Adipocyte (in vitro differentiated cells): Measurements from ENCODE around the gene FAT4.

Source experiments
- DNase-seq: peaks from one replicate; pipeline ENCODE4 v3.0.0-alpha.2; 2015; ENCODE audit warnings: low read depth
- H3K27me3 ChIP-seq: replicated peaks from 2 replicates; pipeline ENCODE4 v1.7.0; 2013; ENCODE audit warnings: mild to moderate bottlenecking, low read length, moderate library complexity; ENCODE audit not compliant: control insufficient read depth, insufficient read depth
- H3K36me3 ChIP-seq: 2 replicates; pipeline ENCODE4 v1.7.0; 2013; ENCODE audit warnings: low read length, mild to moderate bottlenecking, moderate library complexity; ENCODE audit not compliant: control insufficient read depth, insufficient read depth, severe bottlenecking
- H3K4me1 ChIP-seq: 2 replicates; pipeline ENCODE4 v1.7.0; 2013; ENCODE audit warnings: mild to moderate bottlenecking, low read length, moderate library complexity; ENCODE audit not compliant: control insufficient read depth, insufficient read depth
- H3K4me3 ChIP-seq: 2 replicates; pipeline ENCODE4 v1.7.0; 2013; ENCODE audit warnings: mild to moderate bottlenecking, low read length, moderate library complexity
- H3K9ac ChIP-seq: 2 replicates; pipeline ENCODE4 v1.7.0; 2013; ENCODE audit warnings: mild to moderate bottlenecking, low read length, moderate library complexity
- H3K9me3 ChIP-seq: 2 replicates; pipeline ENCODE4 v1.7.0; 2013; ENCODE audit warnings: mild to moderate bottlenecking, low read length, moderate library complexity; ENCODE audit not compliant: control insufficient read depth

Gene FAT4

DNA sequence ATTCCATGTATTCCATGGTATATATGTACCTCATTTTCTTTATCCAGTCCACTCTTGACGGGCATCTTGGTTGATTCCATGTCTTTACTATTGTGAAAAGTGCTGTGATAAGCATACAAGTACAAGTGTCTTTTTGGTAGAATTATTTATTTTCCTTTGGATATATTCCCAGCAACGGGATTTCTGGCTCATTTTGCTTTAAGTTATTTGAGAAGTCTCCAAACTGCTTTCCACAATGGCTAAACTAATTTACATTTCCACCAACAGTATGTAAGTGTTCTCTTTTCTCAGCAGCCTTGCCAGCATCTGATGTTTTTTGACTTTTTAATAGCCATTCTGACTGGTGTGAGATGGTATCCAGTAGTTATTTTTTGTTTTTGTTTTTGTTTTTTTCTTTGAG is 17.6 kb upstream of the FAT4 start:
- Histone ChIP-seq H3K9ac (no peak overlapping the region), H3K27me3 (no peaks in the 10 kb centered on the region), H3K9me3 (no peaks in the 10 kb centered on the region), H3K4me1 (no peaks in the 10 kb centered on the region), H3K36me3 (no peaks in the 10 kb centered on the region), H3K4me3 (no peak overlapping the region)
- no peak for DNase-seq

DNA sequence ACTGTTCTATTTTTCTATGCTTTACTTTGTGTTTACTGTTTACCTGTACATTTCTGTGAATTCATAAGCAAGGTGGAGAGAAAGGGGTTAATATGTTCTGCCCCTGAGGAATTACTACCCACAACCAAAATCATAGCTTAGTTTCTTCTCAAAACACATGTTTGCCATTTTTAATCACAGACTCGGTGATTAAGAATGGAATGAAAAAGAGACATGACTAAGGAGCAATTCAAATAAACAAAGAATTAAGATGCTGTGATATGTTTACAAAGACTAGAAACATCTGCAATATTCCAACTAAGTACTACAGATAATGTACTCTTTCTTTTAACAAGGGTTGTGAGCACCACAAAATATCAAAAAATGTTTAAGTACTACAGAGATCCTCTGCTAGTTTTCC is 11.7 kb upstream of the FAT4 start:
- H3K4me3 ChIP-seq = no peak overlapping the region
- no peaks in the 10 kb centered on the region for H3K9me3 ChIP-seq
- peak; percentile 71 for DNase-seq
- no peaks in the 10 kb centered on the region for H3K27me3 ChIP-seq
- H3K4me1 ChIP-seq = peaks cover 4% of the 10 kb centered on the region
- H3K36me3 ChIP-seq = no peaks in the 10 kb centered on the region
- no peak overlapping the region for H3K9ac ChIP-seq

DNA sequence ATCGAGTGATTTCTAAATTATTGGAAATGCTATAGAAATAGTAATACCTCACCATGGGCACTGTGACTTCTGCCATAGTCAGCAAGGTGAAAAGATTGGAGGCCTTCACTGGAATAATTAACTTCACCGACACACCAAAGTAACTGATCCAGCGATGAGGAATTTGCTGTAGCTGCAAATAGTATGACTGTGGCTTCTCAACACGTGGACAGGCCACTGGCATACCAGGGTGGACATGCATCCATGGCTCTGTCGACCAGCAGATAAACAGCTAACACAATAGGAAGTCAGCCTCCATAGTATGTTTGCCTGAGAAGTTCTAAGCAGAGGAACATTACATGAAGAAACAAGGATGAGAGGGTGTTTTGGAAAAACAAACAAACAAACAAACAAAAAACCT is 10.9 kb upstream of the FAT4 start:
- no peak for DNase-seq
- Histone ChIP-seq H3K4me1 (peaks cover 4% of the 10 kb centered on the region), H3K27me3 (no peaks in the 10 kb centered on the region), H3K9ac (no peak overlapping the region), H3K9me3 (no peaks in the 10 kb centered on the region), H3K4me3 (no peak overlapping the region), H3K36me3 (no peaks in the 10 kb centered on the region)

- H3K27me3 ChIP-seq = no peaks in the 10 kb centered on the region
- H3K4me1 ChIP-seq = peaks cover 4% of the 10 kb centered on the region
- H3K4me3 ChIP-seq = no peak overlapping the region
- no peak overlapping the region for H3K9ac ChIP-seq
- no peak for DNase-seq
- peaks cover 10% of the 10 kb centered on the region for H3K9me3 ChIP-seq
- no peaks in the 10 kb centered on the region for H3K36me3 ChIP-seq
These were observed 8.6 kb upstream of the FAT4 start for GRCh38 chr4:125306112-125306511.

GRCh38 chr4:125306533-125306932 is 8.2 kb upstream of the FAT4 start:
- no peak overlapping the region for H3K4me3 ChIP-seq
- no peak overlapping the region for H3K9ac ChIP-seq
- H3K4me1 ChIP-seq = peaks cover 4% of the 10 kb centered on the region
- DNase-seq = no peak
- H3K36me3 ChIP-seq = no peaks in the 10 kb centered on the region
- H3K27me3 ChIP-seq = no peaks in the 10 kb centered on the region
- peaks cover 10% of the 10 kb centered on the region for H3K9me3 ChIP-seq

DNA sequence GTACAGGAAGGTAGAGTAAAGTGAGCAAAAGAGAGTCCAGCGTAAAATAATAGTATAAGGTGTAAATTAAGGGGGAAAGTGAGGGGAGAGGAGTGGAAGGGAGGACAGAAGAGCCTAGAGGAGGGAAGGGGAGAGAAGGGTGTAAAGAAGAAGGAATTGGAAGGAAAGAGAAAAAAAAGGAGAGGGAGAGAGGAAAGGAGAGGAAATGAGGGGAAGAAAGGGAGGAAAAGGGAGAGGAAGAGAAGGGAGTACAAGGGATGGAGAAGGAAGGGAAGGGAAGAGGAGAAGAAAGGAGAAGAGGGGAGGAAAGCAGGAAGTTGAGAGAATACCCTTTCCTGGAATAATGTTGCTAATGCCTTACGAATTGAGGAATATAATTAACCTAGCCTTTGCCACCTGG is 3.3 kb upstream of the FAT4 start:
- Histone ChIP-seq H3K27me3 (no peaks in the 10 kb centered on the region), H3K4me3 (no peak overlapping the region), H3K4me1 (peaks cover 9% of the 10 kb centered on the region), H3K36me3 (no peaks in the 10 kb centered on the region), H3K9me3 (peaks cover 10% of the 10 kb centered on the region), H3K9ac (no peak overlapping the region)
- DNase-seq = no peak

- Histone ChIP-seq H3K4me3 (no peak overlapping the region), H3K27me3 (no peaks in the 10 kb centered on the region), H3K4me1 (peaks cover 9% of the 10 kb centered on the region), H3K9ac (peak overlapping the region; percentile 67), H3K9me3 (peaks cover 10% of the 10 kb centered on the region), H3K36me3 (peaks cover 1% of the 10 kb centered on the region)
- DNase-seq = peak; percentile 98
These were observed 1.3 kb upstream of the FAT4 start for GRCh38 chr4:125313497-125313896.

- Histone ChIP-seq H3K9ac (peak overlapping the region; percentile 67), H3K4me3 (peak overlapping the region; percentile 85), H3K27me3 (no peaks in the 10 kb centered on the region), H3K9me3 (peaks cover 10% of the 10 kb centered on the region), H3K4me1 (peaks cover 15% of the 10 kb centered on the region), H3K36me3 (peaks cover 6% of the 10 kb centered on the region)
- no peak for DNase-seq
These were observed 627 bp upstream of the FAT4 start for GRCh38 chr4:125313989-125314667.

DNA sequence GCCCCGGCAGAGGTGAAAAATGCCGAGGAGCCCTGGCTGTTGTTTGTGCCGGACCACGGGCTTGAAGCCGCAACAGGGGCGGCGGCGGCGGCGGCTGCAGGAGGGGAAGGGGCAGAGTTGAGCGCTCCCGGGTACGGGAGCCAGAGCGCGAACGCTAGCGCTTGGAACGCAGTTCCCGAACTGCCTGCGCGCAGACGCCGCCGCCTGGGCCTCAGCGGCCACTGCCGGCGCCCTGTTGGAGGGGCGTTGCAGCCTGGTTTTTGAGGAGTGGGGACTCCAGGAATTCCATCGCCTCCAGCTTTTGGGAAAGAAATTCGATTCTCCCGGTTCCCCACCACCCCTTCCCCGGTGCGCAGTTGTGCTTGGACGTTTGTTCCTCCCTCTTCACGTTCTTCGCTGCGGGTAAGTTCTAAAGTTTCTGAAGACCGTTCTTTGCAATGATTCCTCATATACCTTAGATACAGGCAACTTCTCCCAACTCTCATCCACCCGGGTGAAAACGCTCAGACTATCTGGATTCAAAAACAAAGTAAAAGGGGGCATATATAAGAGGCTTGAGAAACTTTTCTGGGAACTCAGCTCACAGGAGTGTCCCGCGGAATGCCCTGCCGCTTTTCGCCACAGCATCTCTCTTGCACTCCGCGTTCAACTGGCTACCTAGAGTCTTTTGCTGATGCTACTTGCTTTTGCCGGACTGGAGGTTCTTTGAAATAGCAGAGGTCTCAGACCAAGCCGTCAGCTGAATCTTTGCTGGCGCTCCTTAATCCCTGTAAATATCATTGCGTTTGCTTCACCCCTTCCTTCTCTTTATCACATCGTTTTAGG is 1.0 kb downstream of the FAT4 start:
- Histone ChIP-seq H3K9me3 (no peaks in the 10 kb centered on the region), H3K9ac (peak overlapping the region; percentile 96), H3K27me3 (no peaks in the 10 kb centered on the region), H3K36me3 (peaks cover 13% of the 10 kb centered on the region), H3K4me3 (peak overlapping the region; percentile 85), H3K4me1 (peaks cover 26% of the 10 kb centered on the region)
- DNase-seq = peak; percentile 84

GRCh38 chr4:125316401-125316790 is 1.6 kb downstream of the FAT4 start:
- Histone ChIP-seq H3K9ac (peak overlapping the region; percentile 96), H3K4me1 (peaks cover 31% of the 10 kb centered on the region), H3K9me3 (no peaks in the 10 kb centered on the region), H3K4me3 (peak overlapping the region; percentile 85), H3K27me3 (no peaks in the 10 kb centered on the region), H3K36me3 (peaks cover 13% of the 10 kb centered on the region)
- peak; percentile 53 for DNase-seq

DNA sequence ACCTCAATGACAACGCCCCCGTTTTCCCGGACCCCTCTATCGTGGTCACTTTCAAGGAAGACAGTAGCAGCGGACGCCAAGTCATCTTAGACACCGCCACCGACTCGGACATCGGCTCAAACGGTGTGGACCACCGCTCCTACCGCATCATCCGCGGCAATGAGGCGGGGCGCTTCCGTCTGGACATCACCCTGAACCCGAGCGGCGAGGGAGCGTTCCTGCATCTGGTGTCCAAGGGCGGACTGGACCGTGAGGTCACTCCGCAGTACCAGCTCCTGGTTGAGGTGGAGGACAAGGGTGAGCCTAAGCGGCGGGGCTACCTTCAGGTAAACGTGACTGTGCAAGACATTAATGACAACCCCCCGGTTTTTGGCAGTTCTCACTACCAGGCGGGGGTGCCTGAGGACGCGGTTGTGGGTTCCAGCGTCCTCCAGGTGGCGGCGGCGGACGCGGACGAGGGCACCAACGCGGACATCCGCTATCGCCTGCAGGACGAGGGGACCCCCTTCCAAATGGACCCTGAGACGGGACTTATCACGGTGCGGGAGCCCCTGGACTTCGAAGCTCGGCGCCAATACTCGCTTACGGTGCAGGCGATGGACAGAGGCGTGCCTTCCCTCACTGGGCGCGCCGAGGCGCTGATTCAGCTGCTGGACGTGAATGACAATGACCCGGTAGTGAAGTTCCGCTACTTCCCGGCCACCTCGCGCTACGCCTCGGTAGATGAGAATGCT is 2.2 kb downstream of the FAT4 start:
- no peaks in the 10 kb centered on the region for H3K27me3 ChIP-seq
- peak overlapping the region; percentile 85 for H3K4me3 ChIP-seq
- H3K9ac ChIP-seq = peak overlapping the region; percentile 96
- DNase-seq = peak; percentile 61
- H3K9me3 ChIP-seq = no peaks in the 10 kb centered on the region
- peaks cover 13% of the 10 kb centered on the region for H3K36me3 ChIP-seq
- peaks cover 36% of the 10 kb centered on the region for H3K4me1 ChIP-seq
